ENCODE results near the gene BDKRB2. TPM values are rescaled to one million over a fixed set of nuclear protein-coding genes. Genes with fewer than 3 reads are reported as not detected.
A peak's percentile ranks its signal among the peaks of the same experiment; 100 is the strongest.

Gene BDKRB2
- total and polyA plus RNA-seq, 2 of the 8 experiments (the other 6 are each of a cell fraction or from before 2014, with no cell fraction given) = 0.13 to 0.21 TPM

DNA sequence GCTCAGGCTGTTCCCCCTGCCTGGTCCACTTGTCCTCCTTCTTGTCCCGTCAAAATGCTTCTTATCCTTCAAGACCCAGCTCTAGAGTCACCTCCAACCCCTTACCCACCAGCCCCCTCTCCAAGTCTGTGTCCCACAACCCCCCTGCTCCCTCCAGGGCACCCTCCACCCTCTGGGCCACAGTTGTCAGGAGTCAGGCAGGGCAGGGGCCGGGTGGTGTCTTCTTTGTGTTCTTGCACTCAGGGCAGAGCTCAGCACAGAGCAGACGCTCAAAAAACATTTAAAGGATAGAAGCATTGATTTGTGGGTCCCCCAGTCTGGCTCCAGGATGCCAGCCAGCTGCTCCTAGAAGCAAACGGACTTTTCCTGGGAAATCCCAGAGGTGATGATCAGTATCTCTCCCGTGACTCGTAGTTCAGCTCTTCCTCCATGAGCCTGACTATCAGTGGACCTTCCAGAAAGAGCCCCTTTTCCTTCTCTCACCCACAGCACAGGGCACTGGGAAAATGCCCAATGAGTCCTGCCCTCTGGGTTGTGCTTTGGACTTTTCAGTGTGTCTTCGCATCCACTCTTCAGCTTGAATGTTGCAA is 34.1 kb downstream of the BDKRB2 start:
- Histone ChIP-seq H4K5ac (ENCODE audit: insufficient read length, low read depth, low read length) (no peak overlapping the region), H2BK12ac (ENCODE audit: low read depth, low read length) (no peak overlapping the region), H4K20me1 (replicated peaks in 1 of 2; ENCODE audit: control insufficient read depth in 1 of 2, insufficient read depth in 2 of 2, low read length in 2 of 2) (no peaks in the 10 kb centered on the region), H3K23me2 (ENCODE audit: low read depth, low read length) (0 out of 2 replicates have a peak, but pooled peaks cover 2% of the 10 kb centered on the region), H2AK5ac (ENCODE audit: low read depth, low read length) (no peak overlapping the region), H3K4me3 (ENCODE audit: extremely low read depth in 1 of 4, insufficient read depth in 2 of 4, low read depth in 3 of 4, low read length in 4 of 4) (no peak overlapping the region), H3K9me3 (ENCODE audit: insufficient read depth in 2 of 2, low read depth in 1 of 2, low read length in 1 of 2) (peaks cover 3 to 15% of the 10 kb centered on the region in 2 experiments; a peak in 3 of 4 replicates), H3K9ac (replicated peaks in 1 of 4; ENCODE audit: extremely low read depth in 1 of 4, low read depth in 3 of 4, low read length in 3 of 4) (no peak overlapping the region), H2BK120ac (replicated peaks; ENCODE audit: low read depth, low read length) (no peak overlapping the region), H2BK20ac (ENCODE audit: low read length) (no peak overlapping the region), H3K36me3 (ENCODE audit: control insufficient read depth in 2 of 4, insufficient read depth in 4 of 4, low read length in 3 of 4) (no peaks in the 10 kb centered on the region), H4K91ac (replicated peaks; ENCODE audit: insufficient read length, low read length) (peak overlapping the region; percentile 36), H3K27me3 (replicated peaks in 1 of 4; ENCODE audit: control insufficient read depth in 3 of 4, extremely low read depth in 1 of 4, insufficient read depth in 3 of 4, low read length in 3 of 4) (no peaks in the 10 kb centered on the region), H3K18ac (ENCODE audit: extremely low read depth, low read length) (no peak overlapping the region), H3K56ac (replicated peaks; ENCODE audit: insufficient read length, low read depth, low read length) (no peak overlapping the region), H2BK15ac (ENCODE audit: low read length) (no peak overlapping the region), H3K79me2 (ENCODE audit: control insufficient read depth in 1 of 2, insufficient read depth in 2 of 2, low read length in 2 of 2) (no peaks in the 10 kb centered on the region), H3K14ac (ENCODE audit: insufficient read length) (no peak overlapping the region), H4K8ac (ENCODE audit: extremely low read depth, insufficient read depth, low read length) (no peak overlapping the region), H3K23ac (ENCODE audit: insufficient read length) (no peak overlapping the region), H3K4me1 (replicated peaks in 1 of 4; ENCODE audit: control insufficient read depth in 3 of 4, insufficient read depth in 4 of 4, low read length in 3 of 4) (peaks cover 0 to 5% (median 0%) of the 10 kb centered on the region in 4 experiments; a peak in 1 of 7 replicates), H3K79me1 (ENCODE audit: low read depth, low read length) (no peaks in the 10 kb centered on the region), H3K4ac (replicated peaks; ENCODE audit: insufficient read length, low read depth, low read length) (no peak overlapping the region), H3K27ac (ENCODE audit: low read depth, low read length) (no peak overlapping the region), H2AFZ (ENCODE audit: low read length) (no peak overlapping the region), H3K4me2 (ENCODE audit: insufficient read depth in 1 of 2, low read depth in 2 of 2, low read length in 2 of 2) (no peak overlapping the region), H2BK5ac (ENCODE audit: low read depth, low read length) (no peak overlapping the region)
- WGBS, 2 experiments (ENCODE audit: extremely low coverage in 1 of 2, insufficient coverage in 1 of 2, insufficient read length in 1 of 2, insufficient replicate concordance in 2 of 2, low coverage in 1 of 2, low lambda C conversion rate in 2 of 2, missing lambda C conversion rate in 1 of 2) = 78% methylated on average over 7 of the region's 7 CpGs; no CpG with 5 or more reads in 1 of the 2 experiments
- ChIA-PET POLR2A (ENCODE audit: partially characterized antibody) (no interaction called here), CTCF (ENCODE audit: partially characterized antibody) (interaction anchor here (1.3 kb wide), 1 partner anchor 140 kb away, joined by 3 read pairs; no protein-coding TSS in a partner anchor)
- TF ChIP-seq CHD1 (IDR thresholded peaks at IDR 0.05; ENCODE audit: low read depth, low read length) (no peak), TAF7 (optimal IDR thresholded peaks at IDR 0.05; ENCODE audit: borderline replicate concordance, low read depth, low read length) (no peak), CTBP2 (IDR thresholded peaks at IDR 0.05; ENCODE audit: borderline replicate concordance, insufficient read depth, insufficient read length, low read length) (no peak), NANOG (IDR thresholded peaks at IDR 0.05; ENCODE audit: insufficient read depth, low read depth, low read length, poor library complexity, severe bottlenecking) (no peak)
- TF ChIP-seq, protein P1, sequence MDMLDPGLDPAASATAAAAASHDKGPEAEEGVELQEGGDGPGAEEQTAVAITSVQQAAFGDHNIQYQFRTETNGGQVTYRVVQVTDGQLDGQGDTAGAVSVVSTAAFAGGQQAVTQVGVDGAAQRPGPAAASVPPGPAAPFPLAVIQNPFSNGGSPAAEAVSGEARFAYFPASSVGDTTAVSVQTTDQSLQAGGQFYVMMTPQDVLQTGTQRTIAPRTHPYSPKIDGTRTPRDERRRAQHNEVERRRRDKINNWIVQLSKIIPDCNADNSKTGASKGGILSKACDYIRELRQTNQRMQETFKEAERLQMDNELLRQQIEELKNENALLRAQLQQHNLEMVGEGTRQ (IDR thresholded peaks at IDR 0.05; ENCODE audit: low read length) = no peak
- FAIRE-seq (no peak), DNase-seq (ENCODE audit: low read depth in 1 of 2, low spot score in 2 of 2) (no peak)

Measured in H1 (cell line).